K562 (cell line): Measurements from ENCODE around the gene IL12RB1. TPM values are rescaled to one million over a fixed set of nuclear protein-coding genes. Genes with fewer than 3 reads are reported as not detected.

Source experiments
- ID3 ChIP-seq, 2 experiments: fragments of 250-450 bp in 1 of 2; fragments of 450-650 bp in 1 of 2; sonication (Bioruptor Pico) in 1 of 2; IDR thresholded peaks; 2 replicates each; pipeline versions ENCODE4 v1.6.1 to v1.8.0; 2016 to 2021; ENCODE audit warnings: mild to moderate bottlenecking in 2 of 2, moderate library complexity in 2 of 2, missing compliant biosample characterization in 1 of 2, missing genetic modification characterization in 1 of 2
- JUNB ChIP-seq: fragments of 450-650 bp; formaldehyde crosslinking; conservative IDR thresholded peaks from 2 replicates; pipeline ENCODE4 v1.4.0; 2020; ENCODE audit warnings: mild to moderate bottlenecking
- MCM7 ChIP-seq, 2 experiments: fragments of 450-650 bp; IDR thresholded peaks; 2 replicates each; pipeline ENCODE4 v1.6.1; 2016 to 2018
- NRF1 ChIP-seq, 2 experiments: fragments of 450-650 bp; IDR thresholded peaks in 1 of 2; conservative IDR thresholded peaks in 1 of 2; 2 replicates each; pipeline ENCODE4 v1.6.1; 2014; ENCODE audit warnings: mild to moderate bottlenecking in 2 of 2
- SMARCE1 ChIP-seq: fragments of 450-650 bp; IDR thresholded peaks from 2 replicates; pipeline ENCODE4 v1.7.1; 2016; ENCODE audit warnings: mild to moderate bottlenecking
- VEZF1 ChIP-seq: fragments of 200-800 bp; sonication (Bioruptor generic); IDR thresholded peaks from 2 replicates; pipeline ENCODE4 v1.6.1; 2017; ENCODE audit warnings: missing genetic modification characterization, missing compliant biosample characterization
- XRCC4 ChIP-seq: IDR thresholded peaks from one replicate; pipeline ENCODE4 v1.6.1; 2011; ENCODE audit not compliant: insufficient read depth, insufficient read length; ENCODE audit errors: extremely low read depth
- ZBTB2 ChIP-seq: fragments of 450-650 bp; IDR thresholded peaks from 2 replicates; pipeline ENCODE4 v1.6.1; 2016; ENCODE audit warnings: antibody characterized with exemption
- ZKSCAN8 ChIP-seq: fragments of 200-800 bp; sonication (Bioruptor generic); IDR thresholded peaks from 2 replicates; pipeline ENCODE4 v1.6.1; 2016; ENCODE audit warnings: missing genetic modification characterization, missing compliant biosample characterization
- polyA plus RNA-seq, 8 experiments: library from polyadenylated mRNA; depleted of rRNA in 4 of 8; stranded (reverse) in 5 of 8; unstranded in 3 of 8; fragments of >200 nt; fragmentation: Nextera tagmentation in 2 of 8; fragmentation: Illumina TruSeq in 1 of 8; extraction: Ambion mirVana in 2 of 8; extraction: Trizol in 1 of 8; gene quantifications; 2 replicates each; pipeline versions ENCODE4 v1.2.1 to v1.2.3, GENCODE V29; 2011 to 2014; ENCODE audit warnings: inconsistent platforms in 1 of 8, missing spikeins in 1 of 8
- total RNA-seq, 7 experiments: library from RNA; depleted of rRNA in 6 of 7; stranded (reverse); fragments of >200 nt in 6 of 7; fragmentation: Illumina TruSeq in 2 of 7; extraction: Trizol in 2 of 7; gene quantifications; 2 replicates each; pipeline versions ENCODE4 v1.2.1 to v1.2.3, GENCODE V29; 2011 to 2021; ENCODE audit warnings: low replicate concordance in 1 of 7

IL12RB1 gene
- total and polyA plus RNA-seq, 9 of the 15 experiments (the other 6 are each of a cell fraction or from before 2014, with no cell fraction given) = 0.04 to 0.07 (median 0.06) TPM; not detected in 5

GRCh38 chr19:18044825-18045304, 41.9 kb downstream of the IL12RB1 start (continued):
- TF ChIP-seq VEZF1 (CRISPR knock-in tag) (peak; percentile 81), ZBTB2 (no peak), ID3 (CRISPR knock-in tag; IDR thresholded peaks at IDR 0.05) (no peak), ID3 (tag; IDR thresholded peaks at IDR 0.05) (no peak), JUNB (no peak), XRCC4 (no peak), MCM7 (IDR thresholded peaks at IDR 0.05) (no peak), ZKSCAN8 (no peak), NRF1 (conservative IDR thresholded peaks at IDR 0.05 in 1 of 2, IDR thresholded peaks at IDR 0.05 in 1 of 2) (peak; percentile 75 to 81), SMARCE1 (peak; percentile 27; the same call in 1 of the 2 replicates)
